CD4-positive, alpha-beta T cell (primary cell): Measurements from ENCODE around the gene FAM156A. TPM values are rescaled to one million over a fixed set of nuclear protein-coding genes. Genes with fewer than 3 reads are reported as not detected.
"Not testable (repeated sequence)": the region's sequence is repeated elsewhere in the genome, so short reads cannot be mapped to it uniquely, and the experiment has no call there.

Source experiments
- ATAC-seq: fragments of 200-7000 bp; cut with Tn5 transposase; one replicate; pipeline ENCODE4 v1.10.0; 2022; ENCODE audit warnings: mild to moderate bottlenecking; ENCODE audit not compliant: poor library complexity
- CTCF ChIA-PET: fragments of 350-600 bp; sonication (Branson Sonifier 250); formaldehyde crosslinking; loops from one replicate; lab custom pipeline; 2021; ENCODE audit warnings: antibody characterized with exemption, inconsistent platforms; lab: Charles Lee
- POLR2A ChIA-PET: fragments of 350-600 bp; sonication (Branson Sonifier 250); formaldehyde crosslinking; loops from one replicate; lab custom pipeline; 2021; ENCODE audit warnings: antibody characterized with exemption, inconsistent platforms; lab: Charles Lee
- DNase-seq, 14 experiments: peaks; one replicate each; pipeline ENCODE4 v3.0.0-alpha.2; 2013 to 2020; ENCODE audit warnings: mixed read lengths in 2 of 14
- H3K27ac ChIP-seq, 2 donors: one replicate each; pipeline versions ENCODE4 v1.5.1 to v1.7.0; 2013; ENCODE audit warnings: low read length in 2 of 2, low read depth in 1 of 2, mild to moderate bottlenecking in 1 of 2
- H3K27me3 ChIP-seq, 2 experiments: 1 replicate in 1 of 2; 2 replicates in 1 of 2; pipeline versions ENCODE4 v1.6.1 to v1.7.0; 2013; ENCODE audit warnings: low read length in 2 of 2, control low read depth in 1 of 2, mild to moderate bottlenecking in 1 of 2, moderate library complexity in 1 of 2; ENCODE audit not compliant: insufficient read depth in 2 of 2, control insufficient read depth in 1 of 2
- H3K36me3 ChIP-seq: one replicate; pipeline ENCODE4 v1.6.1; 2013; ENCODE audit warnings: low read length, control low read depth; ENCODE audit not compliant: insufficient read depth
- H3K4me1 ChIP-seq: one replicate; pipeline ENCODE4 v1.6.1; 2013; ENCODE audit warnings: low read length, control low read depth; ENCODE audit not compliant: insufficient read depth
- H3K4me3 ChIP-seq: one replicate; pipeline ENCODE4 v1.5.1; 2013; ENCODE audit warnings: mild to moderate bottlenecking, low read length, moderate library complexity
- H3K9me3 ChIP-seq, 2 experiments: 1 replicate in 1 of 2; 2 replicates in 1 of 2; pipeline versions ENCODE4 v1.6.1 to v1.7.0; 2013; ENCODE audit warnings: low read length in 2 of 2, mild to moderate bottlenecking in 2 of 2, control low read depth in 1 of 2, moderate library complexity in 1 of 2; ENCODE audit not compliant: control insufficient read depth in 1 of 2, insufficient read depth in 1 of 2
- H3K27ac Mint-ChIP-seq: one replicate; pipeline ENCODE4 v1.8.0; 2020; ENCODE audit warnings: mixed read lengths
- H3K27me3 Mint-ChIP-seq: one replicate; pipeline ENCODE4 v1.8.0; 2021; ENCODE audit warnings: mixed read lengths
- H3K36me3 Mint-ChIP-seq: one replicate; pipeline ENCODE4 v1.8.0; 2021; ENCODE audit warnings: low read depth, mixed read lengths
- H3K4me1 Mint-ChIP-seq: one replicate; pipeline ENCODE4 v1.8.0; 2021; ENCODE audit warnings: low read depth, mixed read lengths
- H3K4me3 Mint-ChIP-seq: one replicate; pipeline ENCODE4 v1.8.0; 2020; ENCODE audit warnings: mild to moderate bottlenecking, mixed read lengths
- H3K9me3 Mint-ChIP-seq: one replicate; pipeline ENCODE4 v1.8.0; 2020; ENCODE audit warnings: mixed read lengths
- intact Hi-C, 2 experiments: fragments of 100-400 bp; cut with DNase I in 1 of 2; cut with micrococcal nuclease in 1 of 2; formaldehyde crosslinking; loops; one replicate each; pipeline versions ENCODE4 v1.15.1 to v1.9.0; 2023 to 2025; cut with DNase I, micrococcal nuclease
- total RNA-seq, 174 experiments: library from RNA in 2 of 174; stranded (reverse) in 2 of 174; gene quantifications; one replicate each; pipeline ENCODE4 v1.2.3 and lab custom pipeline; 2021 to 2026

The FAM156A gene
- total RNA-seq, 2 experiments from 2014 or later: 16.0 TPM

DNA sequence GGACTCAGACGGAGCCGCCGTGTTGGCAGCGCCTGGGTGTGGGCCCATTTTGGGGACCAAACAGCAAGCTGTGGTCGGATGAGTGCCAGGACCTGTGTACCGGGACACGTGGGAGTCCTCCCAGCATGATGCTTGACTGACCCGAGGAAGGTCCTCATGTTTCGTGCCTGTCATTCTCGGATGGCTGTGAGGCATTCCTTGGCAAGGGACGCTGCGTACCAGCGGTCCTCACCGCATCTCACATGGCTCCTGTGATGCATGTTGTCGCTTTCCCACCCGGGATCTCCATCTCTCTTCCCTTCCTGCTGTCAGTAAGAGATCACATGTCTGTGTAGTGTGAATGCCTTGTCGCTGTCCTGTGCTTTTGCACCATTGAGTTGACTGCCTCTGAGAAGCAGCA lies 50.4 kb downstream of the FAM156A start:
- DNase-seq, H3K27me3 ChIP-seq, H3K27ac Mint-ChIP-seq, H3K9me3 Mint-ChIP-seq, CTCF ChIA-PET, H3K27me3 Mint-ChIP-seq, ATAC-seq, POLR2A ChIA-PET, H3K4me3 Mint-ChIP-seq, H3K4me1 ChIP-seq, H3K36me3 Mint-ChIP-seq, H3K27ac ChIP-seq, H3K9me3 ChIP-seq, intact Hi-C loops, H3K4me1 Mint-ChIP-seq, H3K4me3 ChIP-seq, H3K36me3 ChIP-seq: not testable (repeated sequence)

DNA sequence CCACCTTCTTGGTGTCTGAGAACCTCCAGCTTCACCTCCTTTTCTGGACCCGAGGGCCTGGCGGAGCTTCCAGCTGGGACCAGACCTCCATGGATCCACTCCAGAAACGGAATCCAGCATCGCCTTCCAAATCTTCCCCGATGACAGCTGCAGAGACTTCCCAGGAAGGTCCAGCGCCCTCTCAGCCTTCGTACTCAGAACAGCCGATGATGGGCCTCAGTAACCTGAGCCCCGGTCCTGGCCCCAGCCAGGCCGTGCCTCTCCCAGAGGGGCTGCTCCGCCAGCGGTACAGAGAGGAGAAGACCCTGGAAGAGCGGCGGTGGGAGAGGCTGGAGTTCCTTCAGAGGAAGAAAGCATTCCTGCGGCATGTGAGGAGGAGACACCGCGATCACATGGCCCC lies 51.2 kb downstream of the FAM156A start:
- H3K4me3 Mint-ChIP-seq, H3K27ac Mint-ChIP-seq, H3K27me3 Mint-ChIP-seq, DNase-seq, H3K27ac ChIP-seq, H3K9me3 Mint-ChIP-seq, H3K27me3 ChIP-seq, H3K9me3 ChIP-seq, POLR2A ChIA-PET, H3K4me3 ChIP-seq, H3K36me3 ChIP-seq, ATAC-seq, H3K4me1 Mint-ChIP-seq, H3K36me3 Mint-ChIP-seq, CTCF ChIA-PET, H3K4me1 ChIP-seq, intact Hi-C loops: not testable (repeated sequence)

DNA sequence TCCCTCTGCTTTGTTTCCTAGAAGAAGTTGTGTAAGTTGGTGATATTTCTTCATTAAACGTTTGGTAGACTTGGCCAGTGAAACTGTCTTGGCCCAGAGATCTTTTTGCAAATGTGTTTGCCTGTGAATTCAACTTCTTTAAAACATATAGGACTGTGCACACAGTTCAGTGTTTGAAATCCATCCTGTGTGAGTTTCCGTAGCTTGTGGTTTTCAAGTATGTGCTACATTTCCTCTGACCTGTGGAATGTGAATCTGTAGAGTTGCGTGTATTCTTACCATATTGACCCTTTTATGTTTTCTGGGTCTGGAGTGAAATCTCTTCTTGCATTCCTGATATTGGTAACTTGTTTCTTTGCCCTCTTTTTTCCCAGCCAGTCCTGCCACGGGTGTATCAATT lies 52.2 kb downstream of the FAM156A start:
- H3K27me3 ChIP-seq, H3K4me1 ChIP-seq, H3K27me3 Mint-ChIP-seq, H3K4me3 ChIP-seq, CTCF ChIA-PET, H3K36me3 ChIP-seq, H3K4me3 Mint-ChIP-seq, H3K36me3 Mint-ChIP-seq, DNase-seq, H3K27ac Mint-ChIP-seq, H3K9me3 ChIP-seq, ATAC-seq, H3K9me3 Mint-ChIP-seq, H3K27ac ChIP-seq, H3K4me1 Mint-ChIP-seq, POLR2A ChIA-PET, intact Hi-C loops: not testable (repeated sequence)

- H3K4me3 Mint-ChIP-seq, intact Hi-C loops, H3K27me3 Mint-ChIP-seq, DNase-seq, H3K4me1 ChIP-seq, H3K9me3 Mint-ChIP-seq, H3K9me3 ChIP-seq, H3K36me3 Mint-ChIP-seq, H3K27ac ChIP-seq, CTCF ChIA-PET, H3K4me3 ChIP-seq, H3K27ac Mint-ChIP-seq, H3K4me1 Mint-ChIP-seq, H3K27me3 ChIP-seq, H3K36me3 ChIP-seq, POLR2A ChIA-PET, ATAC-seq: not testable (repeated sequence)
These were observed 52.8 kb downstream of the FAM156A start for GRCh38 chrX:52905531-52905930.

Other genes starting within 250 kb of the FAM156A start
- not detected for gene SSX2B, start 207.3 kb downstream of the FAM156A start, total RNA-seq
- not detected for gene SPANXN5, start 161.1 kb downstream of the FAM156A start, total RNA-seq
- not detected for gene XAGE5, start 147.2 kb downstream of the FAM156A start, total RNA-seq
- not detected for gene XAGE3, start 90.4 kb downstream of the FAM156A start, total RNA-seq
- gene FAM156B, start 61.2 kb downstream of the FAM156A start, total RNA-seq: 10 to 100 TPM in 1 of 2 experiments, 1 to 10 TPM in 1; 9.2 to 13.0 TPM
- gene GPR173, start 90.3 kb upstream of the FAM156A start, total RNA-seq: not detected
- gene TSPYL2, start 123.8 kb upstream of the FAM156A start, total RNA-seq: 100 to 1,000 TPM; 428 to 461 TPM
- 1 to 10 TPM; 6.2 to 6.8 TPM for gene KANTR, start 135.6 kb upstream of the FAM156A start, total RNA-seq